Measurements from ENCODE around the gene ZBTB48. TPM values are rescaled to one million over a fixed set of nuclear protein-coding genes. Genes with fewer than 3 reads are reported as not detected.

The ZBTB48 gene
- polyA plus RNA-seq, 1 of the 3 experiments (the other 2 are of a cell fraction): 31.2 TPM

DNA sequence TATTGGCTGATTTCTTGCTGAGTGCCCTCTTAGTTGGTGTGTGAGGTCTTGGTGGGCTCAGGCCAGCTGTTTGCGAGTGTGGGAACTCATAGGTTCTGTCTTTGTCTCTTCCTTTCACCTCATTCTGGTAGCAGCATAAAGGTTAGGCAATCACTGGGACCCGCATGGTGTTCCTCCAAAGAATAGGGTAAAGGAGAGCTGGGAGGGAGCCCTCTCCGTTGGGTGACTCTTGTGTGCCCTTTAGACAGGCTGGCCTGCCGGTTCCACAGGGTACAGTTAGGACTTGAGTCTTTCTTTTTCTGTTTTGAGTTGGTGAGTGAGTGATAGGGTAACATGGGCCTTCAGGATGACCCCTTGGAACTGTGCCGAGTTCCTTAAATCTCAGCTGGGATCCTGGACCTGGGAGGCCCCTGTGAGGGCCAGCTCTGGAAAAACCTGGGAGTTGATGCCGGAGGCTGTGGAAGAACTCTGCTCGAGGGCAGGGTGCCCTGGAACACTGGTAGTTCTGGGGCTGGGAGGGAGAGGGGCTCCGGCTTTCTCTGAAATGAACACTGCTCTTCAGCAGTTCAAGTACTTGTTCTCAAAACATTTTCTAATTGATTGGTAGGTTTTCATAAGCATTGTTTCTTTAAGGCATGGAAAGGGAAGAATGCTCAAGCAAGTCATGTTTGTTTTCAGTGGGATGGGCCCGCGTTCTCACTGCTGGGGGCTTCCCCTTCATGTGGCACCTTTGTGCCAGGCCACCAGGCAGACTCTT, 42.8 kb downstream of the ZBTB48 start:
- Histone ChIP-seq H4K20me1 (ENCODE audit: insufficient read depth) (peaks cover 33% of the 10 kb centered on the region), H3K9me2 (no peaks in the 10 kb centered on the region), H3K9ac (no peak overlapping the region), H3K4me1 (ENCODE audit: control insufficient read depth in 1 of 2, insufficient read depth in 2 of 2, low read depth in 1 of 2, low read length in 1 of 2) (peaks cover 0 to 5% of the 10 kb centered on the region in 2 experiments; a peak in 1 of 4 replicates), H3F3A (replicated peaks; ENCODE audit: insufficient read depth) (peaks cover 23% of the 10 kb centered on the region), H3K79me2 (ENCODE audit: insufficient read depth) (peaks cover 91% of the 10 kb centered on the region), H3K27ac (ENCODE audit: low read depth in 2 of 2, low read length in 1 of 2) (peak overlapping the region in 1 of 2 experiments; percentile 59; a peak in 2 of 4 replicates), H3K9me3 (no peaks in the 10 kb centered on the region), H3K27me3 (ENCODE audit: insufficient read depth) (no peaks in the 10 kb centered on the region), H3K4me3 (ENCODE audit: low read depth in 2 of 2, low read length in 1 of 2) (no peak overlapping the region), H3K36me3 (replicated peaks in 1 of 2; ENCODE audit: control insufficient read depth in 1 of 2, insufficient read depth in 2 of 2, low read length in 1 of 2) (peaks cover 26 to 31% of the 10 kb centered on the region in 2 experiments), H2AFZ (ENCODE audit: low read depth) (no peak overlapping the region), H3K4me2 (no peak overlapping the region)
- TF ChIP-seq FOXM1 (IDR thresholded peaks at IDR 0.05; ENCODE audit: low read depth): no peak
- TF ChIP-seq TCF12 (IDR thresholded peaks at IDR 0.05): no peak
- TF ChIP-seq SIN3A (IDR thresholded peaks at IDR 0.05; ENCODE audit: borderline replicate concordance, low read depth, low read length): no peak
- no peak for TF ChIP-seq RCOR1 (IDR thresholded peaks at IDR 0.05; ENCODE audit: low read length)
- TF ChIP-seq, protein P1, sequence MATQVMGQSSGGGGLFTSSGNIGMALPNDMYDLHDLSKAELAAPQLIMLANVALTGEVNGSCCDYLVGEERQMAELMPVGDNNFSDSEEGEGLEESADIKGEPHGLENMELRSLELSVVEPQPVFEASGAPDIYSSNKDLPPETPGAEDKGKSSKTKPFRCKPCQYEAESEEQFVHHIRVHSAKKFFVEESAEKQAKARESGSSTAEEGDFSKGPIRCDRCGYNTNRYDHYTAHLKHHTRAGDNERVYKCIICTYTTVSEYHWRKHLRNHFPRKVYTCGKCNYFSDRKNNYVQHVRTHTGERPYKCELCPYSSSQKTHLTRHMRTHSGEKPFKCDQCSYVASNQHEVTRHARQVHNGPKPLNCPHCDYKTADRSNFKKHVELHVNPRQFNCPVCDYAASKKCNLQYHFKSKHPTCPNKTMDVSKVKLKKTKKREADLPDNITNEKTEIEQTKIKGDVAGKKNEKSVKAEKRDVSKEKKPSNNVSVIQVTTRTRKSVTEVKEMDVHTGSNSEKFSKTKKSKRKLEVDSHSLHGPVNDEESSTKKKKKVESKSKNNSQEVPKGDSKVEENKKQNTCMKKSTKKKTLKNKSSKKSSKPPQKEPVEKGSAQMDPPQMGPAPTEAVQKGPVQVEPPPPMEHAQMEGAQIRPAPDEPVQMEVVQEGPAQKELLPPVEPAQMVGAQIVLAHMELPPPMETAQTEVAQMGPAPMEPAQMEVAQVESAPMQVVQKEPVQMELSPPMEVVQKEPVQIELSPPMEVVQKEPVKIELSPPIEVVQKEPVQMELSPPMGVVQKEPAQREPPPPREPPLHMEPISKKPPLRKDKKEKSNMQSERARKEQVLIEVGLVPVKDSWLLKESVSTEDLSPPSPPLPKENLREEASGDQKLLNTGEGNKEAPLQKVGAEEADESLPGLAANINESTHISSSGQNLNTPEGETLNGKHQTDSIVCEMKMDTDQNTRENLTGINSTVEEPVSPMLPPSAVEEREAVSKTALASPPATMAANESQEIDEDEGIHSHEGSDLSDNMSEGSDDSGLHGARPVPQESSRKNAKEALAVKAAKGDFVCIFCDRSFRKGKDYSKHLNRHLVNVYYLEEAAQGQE (IDR thresholded peaks at IDR 0.05; ENCODE audit: low read depth, low read length): no peak
- TF ChIP-seq FOSL2 (IDR thresholded peaks at IDR 0.05; ENCODE audit: borderline replicate concordance, low read depth): no peak
- TF ChIP-seq NFIC (IDR thresholded peaks at IDR 0.05; ENCODE audit: borderline replicate concordance): no peak
- TF ChIP-seq SMC3 (IDR thresholded peaks at IDR 0.05; ENCODE audit: low read depth, low read length): no peak
- TF ChIP-seq RAD21 (IDR thresholded peaks at IDR 0.05; ENCODE audit: low read length): no peak
- WGBS (ENCODE audit: low lambda C conversion rate): 89% methylated on average over 9 of the region's 10 CpGs
- ChIA-PET CTCF (interaction anchor here (0.6 to 3.1 kb wide), 5 partner anchors 12 to 185 kb away, joined by 3 to 10 read pairs (median 3); partner anchors contain the start of genes NOL9 and TAS1R1), POLR2A (interaction anchor here (0.5 to 1.6 kb wide), 2 partner anchors 28 to 96 kb away, joined by 3 read pairs; no protein-coding TSS in a partner anchor)
- no peak for DNase-seq

DNA sequence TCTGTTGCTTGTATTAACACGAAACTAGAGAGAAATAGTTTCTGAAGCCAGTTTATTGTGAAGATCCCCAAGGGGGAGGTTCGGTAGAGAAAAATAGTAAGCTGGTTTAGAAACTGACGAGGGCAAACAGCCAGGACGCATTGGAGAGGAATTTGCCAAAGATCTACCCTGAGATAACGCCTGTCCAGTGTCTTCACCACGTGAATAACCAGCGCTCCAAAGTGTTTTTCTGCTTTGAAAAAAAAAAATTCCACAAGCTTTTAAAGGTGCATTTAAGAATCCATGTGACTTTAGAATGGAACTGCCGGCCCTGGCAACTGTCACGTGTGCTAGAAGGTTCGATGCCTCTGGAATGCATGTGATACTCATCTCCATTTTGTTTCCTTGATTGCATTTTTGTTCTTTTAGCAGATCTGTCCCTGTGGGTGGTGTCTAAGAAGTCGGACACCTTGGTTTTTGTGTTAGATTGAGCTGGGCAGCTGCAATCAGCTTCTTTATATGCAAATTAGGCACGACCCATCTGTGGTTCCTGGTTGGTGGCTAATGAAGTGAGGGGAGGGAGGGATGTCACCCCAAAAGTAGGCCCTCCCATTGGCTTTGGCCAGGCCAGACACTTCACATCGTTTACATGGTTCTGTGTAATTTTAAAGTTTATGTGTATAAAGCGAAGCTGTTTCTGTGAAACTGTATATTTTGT, 43.6 kb downstream of the ZBTB48 start:
- H3K4me3 ChIP-seq (ENCODE audit: low read depth in 2 of 2, low read length in 1 of 2): no peak overlapping the region
- no peak overlapping the region; the same call in 1 of the 2 replicates for H3K4me2 ChIP-seq
- no peak overlapping the region for H2AFZ ChIP-seq (ENCODE audit: low read depth)
- no peaks in the 10 kb centered on the region for H3K9me2 ChIP-seq
- H3F3A ChIP-seq (replicated peaks; ENCODE audit: insufficient read depth): peaks cover 23% of the 10 kb centered on the region
- H3K9ac ChIP-seq: no peak overlapping the region
- H3K4me1 ChIP-seq (ENCODE audit: control insufficient read depth in 1 of 2, insufficient read depth in 2 of 2, low read depth in 1 of 2, low read length in 1 of 2): peaks cover 0 to 5% of the 10 kb centered on the region in 2 experiments; a peak in 1 of 4 replicates
- H3K9me3 ChIP-seq: no peaks in the 10 kb centered on the region
- peaks cover 23 to 37% of the 10 kb centered on the region in 2 experiments for H3K36me3 ChIP-seq (replicated peaks in 1 of 2; ENCODE audit: control insufficient read depth in 1 of 2, insufficient read depth in 2 of 2, low read length in 1 of 2)
- peaks cover 91% of the 10 kb centered on the region for H3K79me2 ChIP-seq (ENCODE audit: insufficient read depth)
- 62% methylated on average over 14 of the region's 14 CpGs for WGBS (ENCODE audit: low lambda C conversion rate)
- CTCF ChIA-PET: interaction anchor here (1.1 to 3.1 kb wide), 6 partner anchors 7 to 78 kb away, joined by 3 to 10 read pairs (median 5); partner anchors contain the start of genes DNAJC11, NOL9 and TAS1R1
- H3K27me3 ChIP-seq (ENCODE audit: insufficient read depth): no peaks in the 10 kb centered on the region
- H3K27ac ChIP-seq (ENCODE audit: low read depth in 2 of 2, low read length in 1 of 2): peak overlapping the region; percentile 9 to 59; a peak in 3 of 4 replicates
- peaks cover 24% of the 10 kb centered on the region for H4K20me1 ChIP-seq (ENCODE audit: insufficient read depth)
- DNase-seq: no peak
- POLR2A ChIA-PET: interaction anchor here (1.6 kb wide), 1 partner anchor 29 kb away, joined by 3 read pairs; no protein-coding TSS in a partner anchor
- TF ChIP-seq, protein P2, sequence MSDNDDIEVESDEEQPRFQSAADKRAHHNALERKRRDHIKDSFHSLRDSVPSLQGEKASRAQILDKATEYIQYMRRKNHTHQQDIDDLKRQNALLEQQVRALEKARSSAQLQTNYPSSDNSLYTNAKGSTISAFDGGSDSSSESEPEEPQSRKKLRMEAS (IDR thresholded peaks at IDR 0.05; ENCODE audit: low read depth): no peak
- TF ChIP-seq ELF1 (IDR thresholded peaks at IDR 0.05): no peak
- 0 out of 2 replicates have a peak, but pooled peaks have one; percentile 9 for TF ChIP-seq FOSL2 (IDR thresholded peaks at IDR 0.05; ENCODE audit: borderline replicate concordance, low read depth)
- TF ChIP-seq MEF2A (IDR thresholded peaks at IDR 0.05; ENCODE audit: borderline replicate concordance, low read depth): no peak
- TF ChIP-seq, protein P3, sequence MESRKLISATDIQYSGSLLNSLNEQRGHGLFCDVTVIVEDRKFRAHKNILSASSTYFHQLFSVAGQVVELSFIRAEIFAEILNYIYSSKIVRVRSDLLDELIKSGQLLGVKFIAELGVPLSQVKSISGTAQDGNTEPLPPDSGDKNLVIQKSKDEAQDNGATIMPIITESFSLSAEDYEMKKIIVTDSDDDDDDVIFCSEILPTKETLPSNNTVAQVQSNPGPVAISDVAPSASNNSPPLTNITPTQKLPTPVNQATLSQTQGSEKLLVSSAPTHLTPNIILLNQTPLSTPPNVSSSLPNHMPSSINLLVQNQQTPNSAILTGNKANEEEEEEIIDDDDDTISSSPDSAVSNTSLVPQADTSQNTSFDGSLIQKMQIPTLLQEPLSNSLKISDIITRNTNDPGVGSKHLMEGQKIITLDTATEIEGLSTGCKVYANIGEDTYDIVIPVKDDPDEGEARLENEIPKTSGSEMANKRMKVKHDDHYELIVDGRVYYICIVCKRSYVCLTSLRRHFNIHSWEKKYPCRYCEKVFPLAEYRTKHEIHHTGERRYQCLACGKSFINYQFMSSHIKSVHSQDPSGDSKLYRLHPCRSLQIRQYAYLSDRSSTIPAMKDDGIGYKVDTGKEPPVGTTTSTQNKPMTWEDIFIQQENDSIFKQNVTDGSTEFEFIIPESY (IDR thresholded peaks at IDR 0.05; ENCODE audit: borderline replicate concordance, low read depth): no peak
- TF ChIP-seq, protein P4, sequence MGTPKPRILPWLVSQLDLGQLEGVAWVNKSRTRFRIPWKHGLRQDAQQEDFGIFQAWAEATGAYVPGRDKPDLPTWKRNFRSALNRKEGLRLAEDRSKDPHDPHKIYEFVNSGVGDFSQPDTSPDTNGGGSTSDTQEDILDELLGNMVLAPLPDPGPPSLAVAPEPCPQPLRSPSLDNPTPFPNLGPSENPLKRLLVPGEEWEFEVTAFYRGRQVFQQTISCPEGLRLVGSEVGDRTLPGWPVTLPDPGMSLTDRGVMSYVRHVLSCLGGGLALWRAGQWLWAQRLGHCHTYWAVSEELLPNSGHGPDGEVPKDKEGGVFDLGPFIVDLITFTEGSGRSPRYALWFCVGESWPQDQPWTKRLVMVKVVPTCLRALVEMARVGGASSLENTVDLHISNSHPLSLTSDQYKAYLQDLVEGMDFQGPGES (IDR thresholded peaks at IDR 0.05; ENCODE audit: low read depth, low read length): no peak
- TF ChIP-seq EP300 (IDR thresholded peaks at IDR 0.05; ENCODE audit: borderline replicate concordance in 1 of 2, low read depth in 1 of 2, low read length in 1 of 2): no peak
- no peak for TF ChIP-seq FOXJ3 (CRISPR knock-in tag; IDR thresholded peaks at IDR 0.05)
- no peak for TF ChIP-seq GABPA (IDR thresholded peaks at IDR 0.05; ENCODE audit: low read depth)
- TF ChIP-seq EZH2phosphoT487 (IDR thresholded peaks at IDR 0.05; ENCODE audit: borderline replicate concordance, low read depth): no peak
- no peak for TF ChIP-seq FOXM1 (IDR thresholded peaks at IDR 0.05; ENCODE audit: low read depth)

All from SK-N-SH (cell line).